Measurements from ENCODE around the gene ZSCAN16. TPM values are rescaled to one million over a fixed set of nuclear protein-coding genes. Genes with fewer than 3 reads are reported as not detected.
A peak's percentile ranks its signal among the peaks of the same experiment; 100 is the strongest.
"Not testable (repeated sequence)": the region's sequence is repeated elsewhere in the genome, so short reads cannot be mapped to it uniquely, and the experiment has no call there.

Gene ZSCAN16
- total RNA-seq, 1 donor from 2014 or later: 6.5 TPM

DNA sequence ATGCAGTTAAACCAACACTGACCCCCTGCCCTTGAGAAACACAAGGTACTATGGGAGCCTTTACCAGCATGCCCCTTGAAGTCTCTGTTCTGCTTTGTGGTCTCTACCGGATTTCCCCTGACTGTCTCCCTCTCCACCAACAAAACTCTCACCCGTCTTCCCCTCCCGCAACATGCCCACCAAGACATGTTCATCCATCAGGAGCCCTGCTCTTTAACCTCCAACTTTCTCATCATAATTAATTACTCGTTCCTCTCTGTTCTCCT is 43.0 kb upstream of the ZSCAN16 start:
- DNase-seq (ENCODE audit: low spot score): peak; percentile 12
- Mint-ChIP-seq H3K27me3 (ENCODE audit: unreplicated experiment) (peaks cover 4% of the 10 kb centered on the region), H3K4me1 (ENCODE audit: unreplicated experiment) (peaks cover 16% of the 10 kb centered on the region), H3K36me3 (ENCODE audit: low read depth, unreplicated experiment) (peaks cover 3% of the 10 kb centered on the region), H3K4me3 (ENCODE audit: unreplicated experiment) (peak overlapping the region; percentile 95), H3K27ac (ENCODE audit: unreplicated experiment) (peak overlapping the region; percentile 97), H3K9me3 (ENCODE audit: unreplicated experiment) (no peaks in the 10 kb centered on the region)
- no peak for TF ChIP-seq CTCF (IDR thresholded peaks at IDR 0.05; ENCODE audit: unreplicated experiment)

- no peak overlapping the region for H3K27ac Mint-ChIP-seq (ENCODE audit: unreplicated experiment)
- DNase-seq (ENCODE audit: low spot score): no peak
- H3K36me3 Mint-ChIP-seq (ENCODE audit: low read depth, unreplicated experiment): peaks cover 9% of the 10 kb centered on the region
- no peak overlapping the region for H3K4me3 Mint-ChIP-seq (ENCODE audit: unreplicated experiment)
- H3K4me1 Mint-ChIP-seq (ENCODE audit: unreplicated experiment): peaks cover 16% of the 10 kb centered on the region
- TF ChIP-seq CTCF (IDR thresholded peaks at IDR 0.05; ENCODE audit: unreplicated experiment): no peak
- no peaks in the 10 kb centered on the region for H3K9me3 Mint-ChIP-seq (ENCODE audit: unreplicated experiment)
- peaks cover 4% of the 10 kb centered on the region for H3K27me3 Mint-ChIP-seq (ENCODE audit: unreplicated experiment)
Observed at GRCh38 chr6:28082939-28083338, 41.5 kb upstream of the ZSCAN16 start.

GRCh38 chr6:28089054-28089453 is 35.4 kb upstream of the ZSCAN16 start:
- H3K9me3 Mint-ChIP-seq (ENCODE audit: unreplicated experiment): no peaks in the 10 kb centered on the region
- H3K4me1 Mint-ChIP-seq (ENCODE audit: unreplicated experiment): no peaks in the 10 kb centered on the region
- no peak for TF ChIP-seq CTCF (IDR thresholded peaks at IDR 0.05; ENCODE audit: unreplicated experiment)
- peaks cover 36% of the 10 kb centered on the region for H3K36me3 Mint-ChIP-seq (ENCODE audit: low read depth, unreplicated experiment)
- peaks cover 4% of the 10 kb centered on the region for H3K27me3 Mint-ChIP-seq (ENCODE audit: unreplicated experiment)
- H3K4me3 Mint-ChIP-seq (ENCODE audit: unreplicated experiment): peak overlapping the region; percentile 27
- no peak for DNase-seq (ENCODE audit: low spot score)
- H3K27ac Mint-ChIP-seq (ENCODE audit: unreplicated experiment): no peak overlapping the region

DNA sequence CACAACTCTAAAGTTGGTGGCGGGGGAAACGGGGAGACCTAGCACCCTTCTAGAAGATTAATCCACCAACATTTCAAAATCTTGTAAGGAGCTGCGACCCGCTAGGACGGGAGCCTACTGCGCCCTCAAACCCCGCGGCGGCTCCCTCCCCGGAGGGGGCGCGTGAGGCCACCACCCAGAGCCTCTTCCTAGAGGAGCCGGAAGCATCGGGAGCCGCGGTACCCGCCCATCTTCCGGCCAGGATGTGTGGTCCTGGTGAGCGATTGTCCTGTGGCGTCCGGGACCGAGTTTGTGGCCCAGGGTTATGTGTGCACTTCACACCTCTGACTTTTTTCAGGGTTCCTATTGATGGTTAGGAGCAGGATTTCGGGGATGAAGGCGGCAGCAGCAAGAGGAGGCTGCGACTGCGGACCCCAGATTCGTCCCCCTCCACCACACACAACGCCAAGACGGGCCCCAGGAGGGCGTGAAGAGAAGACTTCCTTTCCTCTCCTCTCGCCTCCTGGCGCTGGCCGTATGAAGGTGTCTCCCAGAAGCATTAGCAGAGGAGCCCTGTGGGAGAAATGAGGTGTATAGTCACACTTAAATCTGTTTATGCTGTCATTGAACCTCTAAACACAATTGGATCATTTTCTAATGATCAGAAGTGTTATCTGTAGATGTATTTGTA is 33.4 kb upstream of the ZSCAN16 start:
- DNase-seq (ENCODE audit: low spot score): no peak
- peaks cover 5% of the 10 kb centered on the region for H3K27me3 Mint-ChIP-seq (ENCODE audit: unreplicated experiment)
- no peaks in the 10 kb centered on the region for H3K4me1 Mint-ChIP-seq (ENCODE audit: unreplicated experiment)
- TF ChIP-seq CTCF (IDR thresholded peaks at IDR 0.05; ENCODE audit: unreplicated experiment): no peak
- H3K4me3 Mint-ChIP-seq (ENCODE audit: unreplicated experiment): no peak overlapping the region
- H3K9me3 Mint-ChIP-seq (ENCODE audit: unreplicated experiment): no peaks in the 10 kb centered on the region
- H3K36me3 Mint-ChIP-seq (ENCODE audit: low read depth, unreplicated experiment): peaks cover 34% of the 10 kb centered on the region
- no peak overlapping the region for H3K27ac Mint-ChIP-seq (ENCODE audit: unreplicated experiment)

DNA sequence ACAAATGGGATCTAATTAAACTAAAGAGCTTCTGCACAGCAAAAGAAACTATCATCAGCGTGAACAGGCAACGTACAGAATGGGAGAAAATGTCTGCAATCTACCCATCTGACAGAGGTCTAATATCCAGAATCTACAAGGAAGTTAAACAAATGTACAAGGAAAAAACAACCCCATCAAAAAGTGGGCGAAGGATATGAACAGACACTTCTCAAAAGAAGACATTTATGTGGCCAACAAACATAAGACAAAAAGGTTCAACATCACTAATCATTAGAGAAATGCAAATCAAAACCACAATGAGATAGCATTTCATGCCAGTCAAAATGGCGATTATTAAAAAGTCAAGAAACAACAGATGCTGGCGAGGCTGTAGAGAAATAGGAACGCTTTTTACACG is 22.2 kb upstream of the ZSCAN16 start:
- H3K9me3 Mint-ChIP-seq (ENCODE audit: unreplicated experiment); H3K27ac Mint-ChIP-seq (ENCODE audit: unreplicated experiment); H3K36me3 Mint-ChIP-seq (ENCODE audit: low read depth, unreplicated experiment); H3K4me1 Mint-ChIP-seq (ENCODE audit: unreplicated experiment); DNase-seq (ENCODE audit: low spot score); H3K27me3 Mint-ChIP-seq (ENCODE audit: unreplicated experiment); H3K4me3 Mint-ChIP-seq (ENCODE audit: unreplicated experiment): not testable (repeated sequence)

GRCh38 chr6:28102699-28103098 is 21.7 kb upstream of the ZSCAN16 start:
- not testable (repeated sequence) for DNase-seq (ENCODE audit: low spot score); H3K4me1 Mint-ChIP-seq (ENCODE audit: unreplicated experiment); H3K9me3 Mint-ChIP-seq (ENCODE audit: unreplicated experiment); H3K27me3 Mint-ChIP-seq (ENCODE audit: unreplicated experiment); H3K4me3 Mint-ChIP-seq (ENCODE audit: unreplicated experiment); H3K27ac Mint-ChIP-seq (ENCODE audit: unreplicated experiment); H3K36me3 Mint-ChIP-seq (ENCODE audit: low read depth, unreplicated experiment)
